Measurements from ENCODE around the gene AIMP1.

Gene AIMP1

GRCh38 chr4:106273831-106274230 lies 42.5 kb upstream of the AIMP1 start:
- no peak overlapping the region for H3K18ac ChIP-seq (ENCODE audit: low read depth in 1 of 2, low read length in 2 of 2)
- no peak overlapping the region for H3K23ac ChIP-seq (ENCODE audit: low read length in 2 of 2)
- no peak overlapping the region for H2BK5ac ChIP-seq (ENCODE audit: low read depth, low read length, poor library complexity, severe bottlenecking)
- no peak overlapping the region for H3K9ac ChIP-seq (ENCODE audit: low read length)
- DNase-seq, result peak; percentile 10
- no peak overlapping the region for H3K27ac ChIP-seq (ENCODE audit: low read length, poor library complexity, severe bottlenecking)
- H4K91ac ChIP-seq (ENCODE audit: low read length), result no peak overlapping the region
- H3K14ac ChIP-seq (ENCODE audit: low read length in 2 of 2), result no peak overlapping the region
- peaks cover 14% of the 10 kb centered on the region for H3K79me1 ChIP-seq (replicated peaks; ENCODE audit: low read length, poor library complexity, severe bottlenecking)
- H3K4me3 ChIP-seq (ENCODE audit: insufficient read depth in 1 of 2, low read depth in 1 of 2, low read length in 2 of 2), result no peak overlapping the region
- WGBS, result 87% methylated on average over 2 of the region's 2 CpGs
- H3K4me2 ChIP-seq (ENCODE audit: low read length, poor library complexity, severe bottlenecking), result no peak overlapping the region
- H2AK5ac ChIP-seq (ENCODE audit: low read length, severe bottlenecking), result no peak overlapping the region
- no peaks in the 10 kb centered on the region for H3K9me3 ChIP-seq (ENCODE audit: control insufficient read depth, low read length)
- no peaks in the 10 kb centered on the region for H3K27me3 ChIP-seq (ENCODE audit: control insufficient read depth in 1 of 2, insufficient read depth in 1 of 2, low read length in 2 of 2)
- H2BK12ac ChIP-seq (ENCODE audit: low read length in 2 of 2), result no peak overlapping the region
- H2BK15ac ChIP-seq (ENCODE audit: low read depth, poor library complexity, severe bottlenecking), result no peak overlapping the region
- no peaks in the 10 kb centered on the region for H3K4me1 ChIP-seq (ENCODE audit: control insufficient read depth, insufficient read depth, low read depth, low read length)
- H4K8ac ChIP-seq (ENCODE audit: low read length), result no peak overlapping the region
- H2BK120ac ChIP-seq (ENCODE audit: low read depth, low read length), result no peak overlapping the region
- H3K36me3 ChIP-seq (ENCODE audit: control insufficient read depth in 1 of 2, insufficient read depth in 2 of 2, low read depth in 1 of 2, low read length in 2 of 2), result peaks cover 4 to 7% of the 10 kb centered on the region in 2 experiments
- no peak overlapping the region for H2AFZ ChIP-seq (ENCODE audit: low read depth, low read length)
- H3K4ac ChIP-seq (ENCODE audit: low read depth in 1 of 2, low read length in 2 of 2), result no peak overlapping the region

- Histone ChIP-seq H3K79me1 (replicated peaks; ENCODE audit: low read length, poor library complexity, severe bottlenecking) (peaks cover 14% of the 10 kb centered on the region), H4K91ac (ENCODE audit: low read length) (no peak overlapping the region)
- WGBS, result no CpG with 5 or more reads among the region's 1 CpG
Observed at GRCh38 chr4:106277140-106277675, 39.1 kb upstream of the AIMP1 start.

GRCh38 chr4:106284227-106284626 lies 32.1 kb upstream of the AIMP1 start:
- H3K4me2 ChIP-seq (ENCODE audit: low read length, poor library complexity, severe bottlenecking), result no peak overlapping the region
- H4K8ac ChIP-seq (ENCODE audit: low read length), result no peak overlapping the region
- no peak overlapping the region for H3K23ac ChIP-seq (ENCODE audit: low read length in 2 of 2)
- H2BK120ac ChIP-seq (ENCODE audit: low read depth, low read length), result no peak overlapping the region
- H3K4ac ChIP-seq (ENCODE audit: low read depth in 1 of 2, low read length in 2 of 2), result no peak overlapping the region
- DNase-seq, result no peak
- H3K18ac ChIP-seq (ENCODE audit: low read depth in 1 of 2, low read length in 2 of 2), result no peak overlapping the region
- H3K4me1 ChIP-seq (ENCODE audit: control insufficient read depth, insufficient read depth, low read depth, low read length), result peaks cover 6% of the 10 kb centered on the region
- 80% methylated on average over 3 of the region's 3 CpGs for WGBS
- no peak overlapping the region for H2BK5ac ChIP-seq (ENCODE audit: low read depth, low read length, poor library complexity, severe bottlenecking)
- no peaks in the 10 kb centered on the region for H3K27me3 ChIP-seq (ENCODE audit: control insufficient read depth in 1 of 2, insufficient read depth in 1 of 2, low read length in 2 of 2)
- peaks cover 4% of the 10 kb centered on the region for H3K79me1 ChIP-seq (replicated peaks; ENCODE audit: low read length, poor library complexity, severe bottlenecking)
- no peak overlapping the region for H2AK5ac ChIP-seq (ENCODE audit: low read length, severe bottlenecking)
- no peak overlapping the region for H2AFZ ChIP-seq (ENCODE audit: low read depth, low read length)
- no peak overlapping the region for H3K14ac ChIP-seq (ENCODE audit: low read length in 2 of 2)
- H3K4me3 ChIP-seq (ENCODE audit: insufficient read depth in 1 of 2, low read depth in 1 of 2, low read length in 2 of 2), result no peak overlapping the region
- H2BK12ac ChIP-seq (ENCODE audit: low read length in 2 of 2), result no peak overlapping the region
- H4K91ac ChIP-seq (ENCODE audit: low read length), result no peak overlapping the region
- no peak overlapping the region for H2BK15ac ChIP-seq (ENCODE audit: low read depth, poor library complexity, severe bottlenecking)
- H3K9ac ChIP-seq (ENCODE audit: low read length), result no peak overlapping the region
- no peak overlapping the region for H3K27ac ChIP-seq (ENCODE audit: low read length, poor library complexity, severe bottlenecking)
- H3K9me3 ChIP-seq (ENCODE audit: control insufficient read depth, low read length), result no peaks in the 10 kb centered on the region
- peaks cover 4% of the 10 kb centered on the region in 2 experiments for H3K36me3 ChIP-seq (ENCODE audit: control insufficient read depth in 1 of 2, insufficient read depth in 2 of 2, low read depth in 1 of 2, low read length in 2 of 2)

More at GRCh38 chr4:106277140-106277675, 39.1 kb upstream of the AIMP1 start:
- H3K4me1 ChIP-seq (ENCODE audit: control insufficient read depth, insufficient read depth, low read depth, low read length), result no peaks in the 10 kb centered on the region
- H3K36me3 ChIP-seq (ENCODE audit: control insufficient read depth in 1 of 2, insufficient read depth in 2 of 2, low read depth in 1 of 2, low read length in 2 of 2), result peaks cover 4 to 7% of the 10 kb centered on the region in 2 experiments
- no peak overlapping the region for H3K14ac ChIP-seq (ENCODE audit: low read length in 2 of 2)
- no peak overlapping the region for H2BK120ac ChIP-seq (ENCODE audit: low read depth, low read length)
- H3K4ac ChIP-seq (ENCODE audit: low read depth in 1 of 2, low read length in 2 of 2), result no peak overlapping the region
- H2AK5ac ChIP-seq (ENCODE audit: low read length, severe bottlenecking), result no peak overlapping the region
- no peak overlapping the region for H3K4me3 ChIP-seq (ENCODE audit: insufficient read depth in 1 of 2, low read depth in 1 of 2, low read length in 2 of 2)
- no peak overlapping the region for H4K8ac ChIP-seq (ENCODE audit: low read length)
- H3K23ac ChIP-seq (ENCODE audit: low read length in 2 of 2), result no peak overlapping the region
- no peak overlapping the region for H3K18ac ChIP-seq (ENCODE audit: low read depth in 1 of 2, low read length in 2 of 2)
- no peak overlapping the region for H3K27ac ChIP-seq (ENCODE audit: low read length, poor library complexity, severe bottlenecking)
- H2BK15ac ChIP-seq (ENCODE audit: low read depth, poor library complexity, severe bottlenecking), result no peak overlapping the region
- no peak overlapping the region for H2BK12ac ChIP-seq (ENCODE audit: low read length in 2 of 2)
- no peak overlapping the region for H3K4me2 ChIP-seq (ENCODE audit: low read length, poor library complexity, severe bottlenecking)
- no peak overlapping the region for H3K9ac ChIP-seq (ENCODE audit: low read length)
- DNase-seq, result no peak
- H2BK5ac ChIP-seq (ENCODE audit: low read depth, low read length, poor library complexity, severe bottlenecking), result no peak overlapping the region
- no peaks in the 10 kb centered on the region for H3K27me3 ChIP-seq (ENCODE audit: control insufficient read depth in 1 of 2, insufficient read depth in 1 of 2, low read length in 2 of 2)
- H3K9me3 ChIP-seq (ENCODE audit: control insufficient read depth, low read length), result no peaks in the 10 kb centered on the region
- H2AFZ ChIP-seq (ENCODE audit: low read depth, low read length), result no peak overlapping the region

GRCh38 chr4:106286611-106287010 lies 29.7 kb upstream of the AIMP1 start:
- H3K27ac ChIP-seq (ENCODE audit: low read length, poor library complexity, severe bottlenecking), result peak overlapping the region; percentile 63
- no peak for DNase-seq

More at GRCh38 chr4:106286611-106287010, 29.7 kb upstream of the AIMP1 start:
- Histone ChIP-seq H3K18ac (ENCODE audit: low read depth in 1 of 2, low read length in 2 of 2) (no peak overlapping the region), H2BK12ac (ENCODE audit: low read length in 2 of 2) (peak overlapping the region in 1 of 2 experiments; percentile 12), H4K91ac (ENCODE audit: low read length) (peak overlapping the region; percentile 25), H4K8ac (ENCODE audit: low read length) (peak overlapping the region; percentile 2), H3K4ac (ENCODE audit: low read depth in 1 of 2, low read length in 2 of 2) (no peak overlapping the region), H3K79me1 (replicated peaks; ENCODE audit: low read length, poor library complexity, severe bottlenecking) (peaks cover 9% of the 10 kb centered on the region), H3K9ac (ENCODE audit: low read length) (peak overlapping the region; percentile 76), H2AK5ac (ENCODE audit: low read length, severe bottlenecking) (peak overlapping the region; percentile 81), H3K23ac (ENCODE audit: low read length in 2 of 2) (no peak overlapping the region), H3K27me3 (ENCODE audit: control insufficient read depth in 1 of 2, insufficient read depth in 1 of 2, low read length in 2 of 2) (no peaks in the 10 kb centered on the region), H3K36me3 (ENCODE audit: control insufficient read depth in 1 of 2, insufficient read depth in 2 of 2, low read depth in 1 of 2, low read length in 2 of 2) (peaks cover 6 to 15% of the 10 kb centered on the region in 2 experiments), H3K4me2 (ENCODE audit: low read length, poor library complexity, severe bottlenecking) (no peak overlapping the region), H3K9me3 (ENCODE audit: control insufficient read depth, low read length) (no peaks in the 10 kb centered on the region), H3K4me3 (ENCODE audit: insufficient read depth in 1 of 2, low read depth in 1 of 2, low read length in 2 of 2) (no peak overlapping the region), H3K14ac (ENCODE audit: low read length in 2 of 2) (no peak overlapping the region), H2BK15ac (ENCODE audit: low read depth, poor library complexity, severe bottlenecking) (no peak overlapping the region), H3K4me1 (ENCODE audit: control insufficient read depth, insufficient read depth, low read depth, low read length) (peaks cover 8% of the 10 kb centered on the region), H2BK5ac (ENCODE audit: low read depth, low read length, poor library complexity, severe bottlenecking) (peak overlapping the region; percentile 66), H2BK120ac (ENCODE audit: low read depth, low read length) (no peak overlapping the region), H2AFZ (ENCODE audit: low read depth, low read length) (no peak overlapping the region)
- over 99% methylated on average over 6 of the region's 8 CpGs for WGBS
